GM21390 (cell line): ENCODE measurements around the gene KCNC3.
"Not testable (repeated sequence)": the region's sequence is repeated elsewhere in the genome, so short reads cannot be mapped to it uniquely, and the experiment has no call there.

ENCODE experiments used
- ATAC-seq: cut with Tn5 transposase; IDR thresholded peaks from one replicate; pipeline ENCODE4 v1.9.1; 2021; ENCODE audit not compliant: unreplicated experiment

KCNC3 gene

DNA sequence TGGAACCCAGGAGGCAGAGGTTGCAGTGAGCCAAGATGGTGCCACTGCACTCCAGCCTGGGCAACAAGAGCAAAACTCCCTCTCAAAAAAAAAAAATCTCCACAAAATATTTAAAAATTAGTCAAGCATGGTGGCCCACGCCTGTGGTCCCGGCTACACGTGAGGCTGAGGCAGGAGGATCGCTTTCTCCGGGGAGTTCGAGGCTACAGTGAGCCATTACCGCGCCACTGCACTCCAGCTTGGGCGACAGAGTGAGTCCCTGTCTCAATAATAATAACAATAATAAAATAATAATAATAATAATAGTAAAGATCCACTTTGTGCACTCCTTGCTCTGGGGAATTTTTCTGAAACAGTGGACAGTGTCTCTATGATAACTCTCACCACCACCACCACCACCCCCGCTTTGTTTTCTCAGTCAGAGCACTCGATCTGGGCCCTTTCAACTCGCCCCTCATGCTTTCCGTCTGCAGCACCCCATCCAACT, 27.6 kb upstream of the KCNC3 start:
- no peak for ATAC-seq

DNA sequence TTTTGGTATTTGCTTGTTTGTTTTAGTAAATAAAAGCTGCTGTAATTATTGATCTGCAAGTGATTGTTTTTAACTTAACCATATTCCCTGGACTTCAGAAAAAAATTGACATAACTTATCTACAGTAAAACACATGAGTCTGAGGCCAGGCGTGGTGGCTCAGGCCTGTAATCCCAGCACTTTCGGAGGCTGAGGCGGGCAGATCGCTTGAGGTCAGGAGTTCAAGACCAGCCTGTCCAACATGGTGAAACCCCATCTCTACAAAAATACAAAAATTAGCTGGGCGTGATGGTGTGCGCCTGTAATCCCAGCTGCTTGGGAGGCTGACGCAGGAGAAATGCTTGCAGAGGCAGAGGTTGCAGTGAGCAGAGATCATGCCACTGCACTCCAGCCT, 24.3 kb upstream of the KCNC3 start:
- ATAC-seq, result not testable (repeated sequence)

DNA sequence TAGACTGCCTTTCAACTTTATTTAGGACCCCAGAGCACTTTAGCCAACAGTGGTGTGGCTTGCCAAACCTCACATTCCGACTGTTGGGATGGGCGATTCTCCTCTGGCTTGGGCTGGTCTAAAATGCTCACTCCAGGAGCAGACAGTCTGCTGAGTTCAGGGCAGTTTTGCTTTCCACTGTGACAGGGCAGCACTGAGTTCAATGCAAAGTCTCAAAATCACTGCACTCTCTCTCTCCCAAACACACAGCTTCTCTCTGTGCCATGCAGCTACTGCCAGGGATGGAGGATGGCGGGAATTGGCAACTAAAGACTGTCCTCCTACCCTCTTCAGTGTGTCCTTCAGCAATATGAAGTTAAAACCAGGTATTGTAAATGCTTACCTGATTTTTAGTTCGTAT, 23.1 kb upstream of the KCNC3 start:
- ATAC-seq, result no peak

DNA sequence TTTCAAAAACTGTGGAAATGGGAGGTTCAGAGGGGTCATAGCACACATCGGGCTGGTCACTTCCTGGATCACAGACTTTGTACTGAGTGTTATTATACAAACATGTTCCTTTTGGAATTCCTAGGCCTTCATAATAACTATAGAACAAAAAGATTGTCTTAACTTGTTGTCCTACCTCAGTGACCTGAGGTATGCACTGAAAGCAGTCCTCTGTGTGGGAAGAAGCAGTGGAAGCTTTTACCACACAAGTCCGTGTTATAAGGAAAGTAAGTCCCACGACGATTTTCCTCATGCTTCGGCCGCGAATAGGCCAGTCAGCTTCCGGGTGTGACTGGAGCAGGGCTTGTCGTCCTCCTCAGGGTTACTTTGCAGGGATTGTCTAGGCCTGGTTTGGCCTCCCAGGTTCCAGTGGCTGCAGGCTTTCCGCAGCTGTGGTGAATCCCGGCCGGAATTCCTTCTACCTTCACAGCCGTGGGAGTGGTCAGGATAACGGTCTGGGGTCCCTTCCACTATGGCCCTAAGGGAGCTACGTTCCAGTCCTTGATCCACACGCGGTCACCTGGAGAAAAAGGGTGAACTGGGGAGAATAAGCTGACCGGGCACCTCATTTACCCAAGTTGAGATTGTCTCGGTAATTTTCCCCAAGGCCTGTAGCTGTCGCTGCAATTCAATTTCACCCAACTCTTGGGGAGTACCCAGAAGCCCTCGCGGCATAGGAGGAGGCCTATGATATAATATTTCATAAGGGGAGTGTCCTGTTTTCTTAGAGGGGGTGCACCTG, 20.3 kb upstream of the KCNC3 start:
- ATAC-seq, result no peak

DNA sequence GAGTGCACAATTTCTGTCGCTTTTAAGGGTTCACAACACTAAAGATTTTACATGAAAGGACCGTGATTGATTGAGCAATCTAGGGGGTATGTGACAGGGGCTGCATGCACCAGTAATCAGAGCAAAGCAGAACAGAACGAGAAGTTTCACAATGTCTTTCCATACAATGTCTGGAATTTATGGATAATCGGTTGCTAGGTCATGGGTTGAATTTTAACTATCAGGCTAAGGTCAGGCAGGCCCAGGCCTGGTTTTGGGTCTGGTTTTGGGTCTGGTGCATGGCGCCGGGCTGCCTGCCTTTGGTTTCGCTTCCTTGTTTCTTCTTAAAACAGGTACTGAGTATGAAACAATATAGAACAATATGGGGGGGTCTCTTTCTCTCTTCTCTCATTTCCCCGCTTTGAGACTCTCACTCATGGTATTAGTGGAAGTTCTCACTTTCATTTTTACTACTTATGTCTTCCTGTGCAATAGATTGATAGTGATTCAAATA, 18.0 kb upstream of the KCNC3 start:
- not testable (repeated sequence) for ATAC-seq

DNA sequence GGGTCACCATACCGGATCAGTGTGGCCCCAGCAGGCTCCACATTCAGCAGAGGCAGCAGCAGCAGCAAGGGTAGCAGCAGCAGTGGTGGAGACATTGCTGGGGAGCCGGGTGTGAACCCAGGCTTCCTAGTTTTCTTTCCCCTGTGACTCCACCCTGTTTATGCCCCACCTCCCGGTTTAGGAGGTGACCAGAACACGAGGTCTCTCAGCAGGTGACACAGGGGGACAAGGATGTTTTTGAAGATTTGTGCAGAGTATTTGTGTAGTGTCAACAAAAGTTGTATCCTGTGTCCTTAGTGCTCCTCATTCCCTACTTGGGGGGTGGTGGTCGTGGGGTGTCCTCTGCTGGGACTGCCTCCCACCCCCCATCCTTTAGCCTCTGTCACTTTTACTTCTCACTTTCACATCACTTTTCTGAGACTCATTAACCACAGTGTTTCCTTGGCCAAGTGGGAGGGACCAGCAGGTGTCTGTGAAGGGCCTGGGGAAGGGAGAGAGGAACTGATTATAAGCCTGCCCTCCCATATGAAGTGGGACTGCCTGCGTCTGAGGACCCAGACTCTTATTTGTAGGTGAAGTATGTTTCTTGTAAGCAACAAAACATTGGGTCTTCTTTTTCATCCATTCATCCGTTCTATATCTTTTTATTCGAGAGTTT, 15.6 kb upstream of the KCNC3 start:
- no peak for ATAC-seq

DNA sequence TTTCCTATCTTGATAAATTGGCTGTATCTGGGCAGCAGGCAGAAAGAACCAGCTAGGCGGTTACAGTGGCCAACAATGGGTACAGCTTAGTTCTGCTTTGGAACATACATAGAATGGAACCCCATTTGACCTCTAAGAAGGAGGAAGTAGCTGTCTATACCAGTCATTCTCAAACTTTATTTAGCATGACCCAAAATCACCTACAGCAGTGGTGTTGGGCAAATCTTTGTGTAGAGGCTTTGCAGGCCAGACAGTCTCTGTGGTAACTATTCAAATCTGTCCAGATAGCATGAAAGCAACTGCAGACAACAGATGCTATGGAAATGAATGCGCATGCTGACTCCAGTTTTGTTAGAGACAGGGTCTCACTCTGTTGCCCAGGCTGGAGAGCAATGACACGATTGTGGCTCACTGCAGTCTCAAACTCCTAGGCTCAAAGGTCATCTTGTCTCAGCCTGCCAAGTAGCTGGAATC, 12.0 kb upstream of the KCNC3 start:
- peak; percentile 43 for ATAC-seq

DNA sequence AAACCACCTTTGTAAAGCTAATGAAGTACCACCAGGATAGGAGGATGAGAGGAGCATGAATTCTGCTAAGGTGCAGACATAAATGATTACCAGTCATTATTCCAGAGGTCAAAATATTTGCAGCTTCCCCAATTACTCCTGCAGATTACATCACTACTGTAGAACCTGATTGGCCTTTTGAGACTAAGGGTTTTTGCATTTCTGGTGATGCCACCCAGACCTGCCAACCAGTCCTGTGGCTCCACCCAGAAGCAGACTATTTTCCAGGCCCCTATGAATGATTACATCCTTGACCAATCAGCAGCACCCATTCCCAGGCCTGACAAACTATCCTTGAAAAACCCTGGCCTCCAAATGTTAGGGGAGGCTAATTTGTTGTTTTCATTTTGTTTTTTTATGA, 11.2 kb upstream of the KCNC3 start:
- ATAC-seq, result no peak

DNA sequence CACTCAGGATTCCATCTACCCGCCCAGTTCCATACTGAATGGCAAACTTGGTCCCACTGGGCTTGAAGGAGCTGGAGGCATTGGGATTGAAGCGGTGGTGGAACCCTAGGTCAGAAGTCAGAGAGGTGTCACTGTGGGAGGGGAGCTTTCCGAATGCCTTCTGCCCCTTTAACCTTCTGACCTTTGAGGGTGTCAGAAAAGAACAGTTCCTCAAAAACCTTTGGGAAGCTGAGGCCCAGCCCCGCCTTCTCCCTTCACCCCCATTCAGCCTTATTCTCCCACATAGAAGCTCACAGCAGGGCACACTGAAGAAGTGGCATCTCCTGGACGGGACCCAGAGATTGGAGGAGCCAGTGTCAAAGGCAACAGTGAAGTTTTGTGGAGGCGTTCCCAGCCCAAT, 7.9 kb upstream of the KCNC3 start:
- not testable (repeated sequence) for ATAC-seq

DNA sequence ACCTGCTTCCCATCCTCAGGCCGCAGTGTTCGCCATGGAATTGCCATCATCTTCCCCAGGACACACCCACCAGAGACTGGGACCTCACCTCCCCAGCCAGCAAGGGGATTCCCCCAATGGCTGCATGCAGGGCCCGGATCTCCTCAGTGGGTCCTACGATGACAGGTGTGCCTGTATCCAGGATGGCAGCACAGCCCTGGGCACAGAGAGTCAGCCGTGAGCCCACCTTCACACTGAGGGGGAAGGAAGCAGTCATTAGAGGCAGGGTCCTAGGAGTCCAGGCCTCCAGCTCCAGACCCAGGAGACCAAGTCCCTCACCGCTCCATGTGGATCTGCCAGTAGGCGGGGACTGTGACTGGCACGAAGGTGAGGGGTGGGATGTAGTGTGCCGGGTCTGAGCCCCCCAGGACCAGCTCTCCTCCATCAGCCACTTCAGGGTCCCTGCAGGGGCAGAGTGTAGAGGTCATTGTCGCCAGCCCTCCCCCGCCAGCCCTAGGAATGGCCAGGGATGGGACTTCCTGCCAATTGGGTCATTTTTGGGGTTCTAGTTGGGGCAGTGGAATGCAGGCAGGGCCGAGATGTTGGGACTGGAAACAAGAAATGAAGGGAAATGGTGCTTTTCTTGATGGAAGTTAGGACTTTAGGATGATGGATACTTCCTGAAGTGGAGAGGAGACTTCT, 5.7 kb upstream of the KCNC3 start:
- ATAC-seq, result no peak

DNA sequence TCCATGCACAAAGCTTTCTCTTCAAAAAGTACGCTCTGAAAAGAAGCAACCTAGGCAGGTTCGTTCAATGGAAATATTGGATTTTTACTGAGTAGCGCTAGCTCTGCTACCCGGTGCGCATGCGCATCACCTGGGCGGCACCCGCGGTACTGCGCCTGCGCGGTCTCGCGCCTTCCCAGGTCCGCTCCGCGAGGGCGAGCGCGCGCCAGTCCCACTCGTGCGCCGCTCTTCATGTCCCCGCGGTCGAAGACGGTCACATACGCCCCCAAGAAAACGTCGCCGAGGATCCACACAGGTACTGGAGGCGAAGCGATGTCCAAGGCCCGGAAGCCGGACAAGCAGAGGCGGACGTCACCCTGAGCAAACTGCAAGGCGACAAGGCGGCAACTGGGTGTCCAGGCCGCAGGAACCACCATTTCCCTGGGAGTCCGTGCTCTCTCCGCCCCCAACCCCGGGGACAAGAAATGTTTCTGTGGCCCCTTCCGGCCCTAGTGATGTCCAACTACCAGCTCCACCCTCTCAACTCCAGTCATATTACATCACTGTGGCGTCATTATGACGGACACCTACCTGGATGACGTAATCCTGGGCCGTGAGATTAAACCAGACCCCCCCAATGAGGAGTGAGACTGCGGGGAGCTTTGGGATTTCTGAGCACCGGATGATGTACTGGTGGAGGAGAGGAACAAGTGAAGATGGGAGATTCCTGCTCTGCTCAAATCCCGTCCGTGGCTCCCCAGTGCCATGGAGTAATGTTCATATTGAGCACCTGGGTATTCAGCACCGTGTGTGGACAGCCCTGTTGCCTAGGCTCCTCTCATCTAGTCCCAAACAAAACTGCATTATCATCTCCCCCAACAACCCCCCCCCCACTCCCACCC, 4.8 kb upstream of the KCNC3 start:
- ATAC-seq, result no peak

DNA sequence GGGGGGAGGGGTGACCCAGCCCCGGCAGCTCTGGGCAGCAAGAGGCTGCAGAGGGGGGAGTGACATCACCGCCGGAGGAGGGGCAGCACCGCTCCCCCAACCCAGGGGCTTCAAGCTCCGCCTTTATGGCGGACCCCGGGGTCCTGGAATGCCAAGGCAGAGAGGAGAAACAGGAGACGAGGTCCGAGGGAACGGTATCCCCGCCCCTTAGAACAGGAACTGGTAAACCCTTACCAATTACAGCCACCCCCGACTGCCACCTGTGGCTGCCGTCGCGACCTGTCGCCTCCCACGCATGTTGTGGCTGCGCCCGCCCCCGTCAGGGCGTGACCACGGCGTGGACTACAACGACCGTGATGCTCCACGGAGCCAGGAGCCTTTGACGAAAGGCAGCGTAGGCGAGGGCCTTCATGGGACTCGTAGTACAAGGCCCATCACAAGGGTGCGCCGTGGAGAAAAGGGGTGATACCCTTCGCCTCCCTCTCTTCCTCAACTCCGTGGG, 4.1 kb upstream of the KCNC3 start:
- ATAC-seq, result peak; percentile 44

DNA sequence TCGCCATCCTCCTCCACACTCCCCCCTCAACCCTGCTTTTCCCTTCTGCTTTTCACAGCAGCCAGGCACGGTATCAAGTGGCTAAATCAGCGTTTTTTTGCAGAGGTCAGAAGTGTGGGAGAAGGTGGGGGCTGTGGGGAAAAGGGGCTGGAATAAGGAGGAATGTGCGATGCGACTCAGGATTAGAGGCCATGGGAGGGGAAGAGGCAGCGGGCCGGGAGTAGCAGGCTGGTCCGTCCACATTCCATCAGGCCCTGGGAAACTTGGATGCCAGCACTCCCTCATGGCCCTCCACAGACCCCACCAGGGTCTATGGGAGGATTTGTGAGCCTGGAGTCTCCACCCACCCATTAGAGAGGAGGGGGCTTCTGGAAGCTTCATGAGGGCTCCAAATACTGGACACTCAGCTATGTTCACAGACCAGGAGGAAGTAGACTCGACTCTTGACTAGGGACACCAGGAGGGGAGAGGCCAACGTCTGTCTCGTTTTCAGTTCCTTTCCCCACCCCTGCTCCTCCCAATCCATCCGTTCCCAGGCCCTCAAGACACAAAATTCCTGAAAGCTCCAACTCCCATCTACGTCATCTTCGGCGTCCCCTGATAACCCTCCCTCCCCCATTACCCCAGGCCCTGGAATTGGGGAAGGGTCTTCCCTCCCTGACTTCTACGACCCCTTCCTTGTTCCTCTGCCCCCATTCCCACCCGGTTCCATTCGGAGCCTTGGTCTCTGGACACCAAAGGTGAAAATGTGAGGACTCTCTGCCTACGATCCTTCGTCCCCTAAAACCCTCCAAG, 3.3 kb upstream of the KCNC3 start:
- no peak for ATAC-seq

DNA sequence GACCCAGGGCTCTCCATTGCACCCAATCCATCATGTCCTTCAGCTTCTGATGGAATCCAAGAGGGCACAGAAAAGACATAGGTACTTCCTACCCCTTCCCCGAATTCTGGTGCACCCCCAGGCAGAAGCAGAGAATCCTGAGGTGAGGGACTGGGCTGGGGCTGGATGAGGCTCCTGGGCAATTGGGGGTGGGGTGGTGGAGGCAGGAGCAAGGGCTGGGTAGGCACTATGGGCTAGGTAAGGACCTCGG, 2.7 kb upstream of the KCNC3 start:
- no peak for ATAC-seq

DNA sequence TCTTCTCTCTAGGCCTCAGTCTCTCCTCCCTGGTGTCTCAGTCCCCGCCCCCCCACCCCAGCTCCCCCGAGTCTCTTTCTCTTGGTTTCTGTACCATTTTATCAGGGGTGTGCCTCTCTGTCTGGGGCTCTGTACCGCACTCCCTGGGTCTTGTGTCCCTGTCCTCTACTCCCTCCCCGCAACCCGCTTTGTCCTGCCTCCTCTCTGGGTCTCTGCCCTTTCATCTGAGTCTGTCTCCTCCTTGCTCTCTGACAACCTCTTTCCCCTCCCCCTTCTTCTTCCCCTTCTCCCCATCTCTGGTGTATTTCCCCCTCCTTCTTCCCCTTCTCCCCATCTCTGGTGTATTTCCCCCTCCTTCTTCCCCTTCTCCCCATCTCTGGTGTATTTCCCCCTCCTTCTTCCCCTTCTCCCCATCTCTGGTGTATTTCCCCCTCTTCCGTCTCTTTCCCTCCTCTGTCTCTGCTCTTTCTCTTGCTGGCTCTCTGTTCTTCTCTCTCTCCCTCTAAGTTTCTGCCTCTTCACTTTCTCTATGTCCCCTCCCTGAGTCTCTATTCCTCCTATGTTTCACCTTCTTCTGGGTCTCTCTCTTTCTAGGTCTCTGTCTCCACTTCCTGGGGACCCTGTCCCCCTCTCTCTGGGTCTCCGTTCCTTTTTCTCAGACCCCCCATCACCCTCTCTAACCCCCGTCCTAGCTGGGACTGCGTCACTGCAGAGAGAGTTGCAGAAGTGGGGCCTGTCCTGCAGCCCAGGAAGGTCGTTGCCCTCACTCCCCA, 2.2 kb upstream of the KCNC3 start:
- no peak for ATAC-seq

DNA sequence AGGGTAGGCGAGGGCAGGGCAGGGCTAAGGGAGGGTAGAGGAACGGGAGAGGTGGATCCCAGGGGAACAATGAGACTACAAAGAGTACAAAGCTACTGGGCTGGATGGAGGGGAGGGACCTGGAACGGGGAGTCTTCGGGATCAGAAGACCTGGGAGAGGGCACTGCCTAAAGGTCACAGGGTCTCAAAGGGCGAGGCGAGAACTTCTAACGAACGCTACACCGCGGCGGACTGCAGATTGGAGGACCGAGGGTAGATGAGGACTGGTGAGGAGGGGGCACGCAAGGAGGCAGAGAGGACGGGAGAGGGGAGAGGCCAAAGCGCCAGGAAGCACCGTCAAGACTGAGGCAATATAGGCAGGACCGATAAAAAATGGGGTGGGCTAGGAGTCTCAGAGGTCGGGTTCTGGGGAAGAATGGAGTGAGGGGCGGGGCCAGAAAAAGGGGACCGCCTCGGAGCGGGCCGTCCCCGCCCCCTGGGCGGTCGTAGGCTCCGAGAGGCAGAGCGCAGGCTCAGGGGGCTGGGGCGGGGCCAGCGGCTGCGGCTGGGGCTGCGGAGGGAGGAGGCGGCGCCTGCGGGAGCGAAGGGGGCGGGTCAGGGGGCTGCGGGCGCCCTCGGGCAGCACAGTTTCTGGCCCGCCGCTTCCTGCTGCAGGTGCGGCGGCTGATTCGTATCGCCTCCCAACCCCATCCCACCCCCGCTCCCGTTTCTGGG, 1.3 kb upstream of the KCNC3 start:
- peak; percentile 25 for ATAC-seq

DNA sequence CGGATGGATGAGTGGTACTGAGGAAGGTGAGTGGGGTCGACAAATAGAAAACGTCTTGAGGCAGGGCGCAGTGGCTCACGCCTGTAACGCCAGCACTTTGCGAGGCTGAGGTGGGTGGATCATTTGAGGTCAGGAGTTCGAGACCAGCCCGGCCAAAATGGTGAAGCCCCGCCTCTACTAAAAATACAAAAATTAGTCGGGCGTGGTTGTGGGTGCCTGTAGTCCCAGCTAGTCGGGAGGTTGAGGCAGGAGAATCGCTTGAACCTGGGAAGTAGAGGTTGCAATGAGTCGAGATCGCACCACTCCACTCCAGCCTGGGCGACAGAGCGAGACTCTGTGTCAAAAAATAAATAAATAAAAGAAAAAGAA, 733 bp upstream of the KCNC3 start:
- ATAC-seq, result not testable (repeated sequence)

DNA sequence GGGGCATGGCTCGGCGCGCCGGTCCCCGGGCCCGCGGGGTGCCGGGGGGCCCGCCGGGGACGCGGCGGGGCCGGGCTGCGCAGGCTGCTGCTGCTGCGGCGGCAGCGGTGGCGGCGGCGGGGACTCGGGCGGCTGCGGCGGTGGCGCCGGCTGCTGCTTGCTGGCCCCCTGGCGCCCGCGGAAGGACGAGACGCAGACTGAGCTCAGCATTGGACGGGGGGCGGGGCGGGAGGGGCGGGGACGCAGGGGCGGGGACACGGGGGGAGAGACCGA, 368 bp downstream of the KCNC3 start:
- peak; percentile 8 for ATAC-seq
